HepG2 (cell line): ENCODE measurements around the gene PRKAG3. TPM values are rescaled to one million over a fixed set of nuclear protein-coding genes. Genes with fewer than 3 reads are reported as not detected.

Experiments used
- ATAC-seq: fragments of 200-7000 bp; cut with Tn5 transposase; 3 replicates; pipeline ENCODE4 v1.9.1; 2020; ENCODE audit warnings: mild to moderate bottlenecking, moderate library complexity
- BruUV-seq: library from RNA; stranded (reverse); fragments of 400-500 nt; replicated peaks from 2 replicates; lab custom pipeline; 2021; lab: Mats Ljungman, UMichigan
- CTCF ChIA-PET: fragments of 300-600 bp; formaldehyde crosslinking; extraction: SDS; loops from one replicate; lab custom pipeline; 2021; ENCODE audit warnings: low total read pairs, inconsistent platforms, low intra/inter-chr PET ratio; lab: Yijun Ruan, JAX
- POLR2A ChIA-PET: fragments of 350-600 bp; sonication (Branson Sonifier 250); formaldehyde crosslinking; loops from one replicate; lab custom pipeline; 2020; ENCODE audit warnings: antibody characterized with exemption, inconsistent platforms; lab: Yijun Ruan, JAX
- DNase-seq: peaks from one replicate; pipeline ENCODE4 v3.0.0-alpha.2; 2015; ENCODE audit warnings: low spot score
- FAIRE-seq: peaks from 3 replicates; lab custom pipeline; 2011; peaks lifted over from hg19 to GRCh38; lab: Jason Lieb, UNC
- H2AFZ ChIP-seq: one replicate; pipeline ENCODE4 v1.6.1; 2011; ENCODE audit warnings: low read length, inconsistent platforms
- H3K27ac ChIP-seq: fragments of 300-600 bp; 3 replicates; pipeline ENCODE4 v1.8.0; 2011; ENCODE audit warnings: mixed run types, mild to moderate bottlenecking, mixed read lengths, low read length, inconsistent platforms; ENCODE audit not compliant: insufficient read depth; ENCODE audit errors: extremely low read length
- H3K27me3 ChIP-seq, 2 experiments: fragments of 200-600 bp in 1 of 2; 2 replicates in 1 of 2; 3 replicates in 1 of 2; pipeline versions ENCODE4 v1.6.0 to v1.8.0; 2011; ENCODE audit warnings: low read length in 2 of 2, mild to moderate bottlenecking in 2 of 2, moderate library complexity in 2 of 2, inconsistent platforms in 1 of 2; ENCODE audit not compliant: insufficient read depth in 2 of 2, control insufficient read depth in 1 of 2
- H3K36me3 ChIP-seq, 2 experiments: fragments of 200-600 bp in 1 of 2; replicated peaks in 1 of 2; 2 replicates in 1 of 2; 3 replicates in 1 of 2; pipeline versions ENCODE4 v1.5.1 to v1.8.0; 2011; ENCODE audit warnings: low read length in 2 of 2, inconsistent platforms in 1 of 2; ENCODE audit not compliant: insufficient read depth in 2 of 2, control insufficient read depth in 1 of 2
- H3K4me1 ChIP-seq: 2 replicates; pipeline ENCODE4 v1.5.1; 2012; ENCODE audit warnings: low read length, inconsistent platforms; ENCODE audit not compliant: insufficient read depth
- H3K4me2 ChIP-seq: 2 replicates; pipeline ENCODE4 v1.6.0; 2011; ENCODE audit warnings: low read depth, low read length, inconsistent platforms
- H3K4me3 ChIP-seq, 3 experiments: fragments of 200-600 bp in 1 of 3; sonication (generic), shearing (Covaris generic) in 1 of 3; replicated peaks in 1 of 3; 2 replicates each; pipeline ENCODE4 v1.5.1; 2011 to 2016; ENCODE audit warnings: low read length in 3 of 3, inconsistent platforms in 2 of 3, low read depth in 2 of 3, mild to moderate bottlenecking in 2 of 3, control low read depth in 1 of 3, mixed read lengths in 1 of 3; ENCODE audit not compliant: insufficient read depth in 1 of 3
- H3K79me2 ChIP-seq: one replicate; pipeline ENCODE4 v1.6.1; 2011; ENCODE audit warnings: low read length, inconsistent platforms; ENCODE audit not compliant: insufficient read depth
- H3K9ac ChIP-seq: 2 replicates; pipeline ENCODE4 v1.6.0; 2011; ENCODE audit warnings: mild to moderate bottlenecking, low read depth, low read length, inconsistent platforms; ENCODE audit not compliant: insufficient read depth
- H3K9me3 ChIP-seq: 2 replicates; pipeline ENCODE4 v1.5.1; 2012; ENCODE audit warnings: mild to moderate bottlenecking, low read length
- H4K20me1 ChIP-seq: 2 replicates; pipeline ENCODE4 v1.6.0; 2011; ENCODE audit warnings: inconsistent platforms, mild to moderate bottlenecking, low read length, moderate library complexity; ENCODE audit not compliant: insufficient read depth
- AGO2 ChIP-seq: fragments of 200-400 bp; formaldehyde crosslinking; optimal IDR thresholded peaks from 2 replicates; pipeline ENCODE3; 2017; ENCODE audit warnings: mild to moderate bottlenecking, low read depth, low read length, moderate library complexity
- BCL6 ChIP-seq: IDR thresholded peaks from 2 replicates; pipeline ENCODE4 v1.6.1; 2016; ENCODE audit warnings: missing genetic modification reagents, missing compliant biosample characterization
- FIP1L1 ChIP-seq: fragments of 200-400 bp; formaldehyde crosslinking; IDR thresholded peaks from 2 replicates; pipeline ENCODE4 v1.6.1; 2018; ENCODE audit warnings: low read depth, mild to moderate bottlenecking, low read length, moderate library complexity, borderline replicate concordance; ENCODE audit not compliant: insufficient read depth
- GABPA ChIP-seq, 2 experiments: IDR thresholded peaks; 2 replicates each; pipeline ENCODE4 v1.6.1; 2011 to 2016; ENCODE audit warnings: low read depth in 2 of 2, low read length in 1 of 2, missing biosample characterization in 1 of 2, missing genetic modification characterization in 1 of 2
- HDAC2 ChIP-seq: sonication (generic); formaldehyde crosslinking; IDR thresholded peaks from 2 replicates; pipeline ENCODE4 v1.4.0; 2020; ENCODE audit warnings: missing genetic modification reagents
- HNRNPH1 ChIP-seq: fragments of 200-400 bp; formaldehyde crosslinking; optimal IDR thresholded peaks from 2 replicates; pipeline ENCODE3; 2017; ENCODE audit warnings: mild to moderate bottlenecking, low read depth, low read length
- MTF2 ChIP-seq: sonication (generic); formaldehyde crosslinking; IDR thresholded peaks from 2 replicates; pipeline ENCODE4 v1.5.0; 2020; ENCODE audit warnings: missing genetic modification reagents, borderline replicate concordance
- TERF1 ChIP-seq: sonication (generic); formaldehyde crosslinking; IDR thresholded peaks from 2 replicates; pipeline ENCODE4 v1.8.0; 2022; ENCODE audit warnings: mild to moderate bottlenecking, missing genetic modification reagents, moderate library complexity
- USF2 ChIP-seq, 2 experiments: sonication (generic) in 1 of 2; formaldehyde crosslinking in 1 of 2; IDR thresholded peaks; 2 replicates each; pipeline versions ENCODE4 v1.5.1 to v1.6.1; 2011 to 2020; ENCODE audit warnings: borderline replicate concordance in 1 of 2, low read depth in 1 of 2, low read length in 1 of 2, mild to moderate bottlenecking in 1 of 2, missing genetic modification reagents in 1 of 2, moderate library complexity in 1 of 2
- ZBTB20 ChIP-seq: sonication (generic); formaldehyde crosslinking; IDR thresholded peaks from 2 replicates; pipeline ENCODE4 v1.8.1; 2023; ENCODE audit warnings: missing genetic modification reagents, low read depth, mild to moderate bottlenecking, borderline replicate concordance
- ZBTB46 ChIP-seq: sonication (generic); formaldehyde crosslinking; IDR thresholded peaks from 2 replicates; pipeline ENCODE4 v1.4.0; 2020; ENCODE audit warnings: mild to moderate bottlenecking, missing genetic modification reagents, borderline replicate concordance
- ZIK1 ChIP-seq: sonication (generic); formaldehyde crosslinking; IDR thresholded peaks from 2 replicates; pipeline ENCODE4 v1.5.0; 2020; ENCODE audit warnings: mild to moderate bottlenecking, low read depth, missing genetic modification reagents, borderline replicate concordance
- ZNF10 ChIP-seq: sonication (generic); formaldehyde crosslinking; IDR thresholded peaks from 2 replicates; pipeline ENCODE4 v1.4.0; 2020; ENCODE audit warnings: mild to moderate bottlenecking, low read depth, missing genetic modification reagents, borderline replicate concordance
- ZNF317 ChIP-seq: sonication (generic); formaldehyde crosslinking; IDR thresholded peaks from 2 replicates; pipeline ENCODE4 v1.5.0; 2020; ENCODE audit warnings: mild to moderate bottlenecking, missing genetic modification reagents
- ZNF333 ChIP-seq: sonication (generic); formaldehyde crosslinking; IDR thresholded peaks from 2 replicates; pipeline ENCODE4 v1.4.0; 2020; ENCODE audit warnings: mild to moderate bottlenecking, missing genetic modification reagents, borderline replicate concordance
- ZNF367 ChIP-seq: sonication (generic); formaldehyde crosslinking; IDR thresholded peaks from 2 replicates; pipeline ENCODE4 v1.4.0; 2020; ENCODE audit warnings: missing genetic modification reagents, borderline replicate concordance
- ZNF614 ChIP-seq: IDR thresholded peaks from 2 replicates; pipeline ENCODE4 v1.6.1; 2018; ENCODE audit warnings: missing biosample characterization, missing genetic modification reagents, inconsistent platforms, borderline replicate concordance
- ZNF883 ChIP-seq: sonication (generic); formaldehyde crosslinking; IDR thresholded peaks from 2 replicates; pipeline ENCODE4 v1.5.1; 2020; ENCODE audit warnings: mild to moderate bottlenecking, missing genetic modification reagents; ENCODE audit errors: not compliant biosample characterization
- WGBS: methylation state at CpG from one replicate; pipeline ENCODE4 v1.1.6; 2017; ENCODE audit warnings: low lambda C conversion rate; 5-methylcytosine and 5-hydroxymethylcytosine counted together
- in situ Hi-C: cut with HindIII; loops from 2 replicates; pipeline ENCODE4 v1.10.0; 2017; ENCODE audit warnings: low pct_unique_long_range_greater_than_20kb; ENCODE audit not compliant: extremely low pct_ligation_motif_present
- intact Hi-C: fragments of 100-400 bp; cut with micrococcal nuclease; formaldehyde crosslinking; loops from one replicate; pipeline ENCODE4 v1.10.0; 2022; ENCODE audit not compliant: unreplicated experiment
- polyA plus RNA-seq, 8 experiments: library from polyadenylated mRNA; depleted of rRNA in 3 of 8; stranded (reverse) in 7 of 8; unstranded in 1 of 8; fragments of >200 nt; fragmentation: Illumina TruSeq in 4 of 8; extraction: Trizol in 4 of 8; gene quantifications; 2 replicates each; pipeline versions ENCODE4 v1.2.1 to v1.2.3, GENCODE V29; 2011 to 2016; ENCODE audit warnings: low read depth in 4 of 8, missing spikeins in 1 of 8, mixed read lengths in 1 of 8; ENCODE audit not compliant: insufficient read depth in 1 of 8
- total RNA-seq, 5 experiments: library from RNA; depleted of rRNA; stranded (reverse); fragments of >200 nt; fragmentation: Illumina TruSeq; extraction: Trizol; gene quantifications; 2 replicates each; pipeline ENCODE4 v1.2.3, GENCODE V29; 2016; ENCODE audit warnings: low read depth in 1 of 5

The PRKAG3 gene
- total and polyA plus RNA-seq, 2 of the 13 experiments (the other 11 are each of a cell fraction or from before 2014, with no cell fraction given) = not detected

- Histone ChIP-seq H3K9ac (no peak overlapping the region), H3K4me3 (no peak overlapping the region), H3K27ac (no peak overlapping the region), H3K4me1 (peaks cover 37% of the 10 kb centered on the region), H4K20me1 (no peaks in the 10 kb centered on the region; the same call in 1 of the 2 replicates), H3K9me3 (no peaks in the 10 kb centered on the region), H3K27me3 (peaks cover 18 to 90% of the 10 kb centered on the region in 2 experiments), H3K4me2 (no peak overlapping the region), H3K79me2 (no peaks in the 10 kb centered on the region), H2AFZ (no peak overlapping the region), H3K36me3 (no peaks in the 10 kb centered on the region)
- CTCF ChIA-PET = no interaction called here
- WGBS = 7% methylated on average over 10 of the region's 10 CpGs
- intact Hi-C loops = no loop called here
- POLR2A ChIA-PET = no interaction called here
- BruUV-seq = no TSS peak
- in situ Hi-C loops = no loop called here
- no peak for ATAC-seq
- no peak for DNase-seq
- FAIRE-seq = no peak
- no peak for TF ChIP-seq ZBTB46
- TF ChIP-seq ZNF367 (CRISPR knock-in tag) = no peak
- TF ChIP-seq ZIK1 (CRISPR knock-in tag) = no peak
- TF ChIP-seq HDAC2 (CRISPR knock-in tag) = no peak
- TF ChIP-seq MTF2 = no peak
- no peak for TF ChIP-seq GABPA (IDR thresholded peaks at IDR 0.05; ENCODE audit: low read depth, low read length)
- TF ChIP-seq GABPA (CRISPR knock-in tag; IDR thresholded peaks at IDR 0.05; ENCODE audit: low read depth) = no peak
- TF ChIP-seq TERF1 (CRISPR knock-in tag) = no peak
- TF ChIP-seq ZBTB20 (CRISPR knock-in tag) = no peak
- TF ChIP-seq AGO2 = no peak
- no peak for TF ChIP-seq BCL6 (CRISPR knock-in tag)
- no peak for TF ChIP-seq FIP1L1
- TF ChIP-seq USF2 (IDR thresholded peaks at IDR 0.05; ENCODE audit: low read depth, low read length) = no peak
- no peak for TF ChIP-seq USF2 (CRISPR knock-in tag; IDR thresholded peaks at IDR 0.05; ENCODE audit: borderline replicate concordance)
- TF ChIP-seq ZNF333 = no peak
- no peak for TF ChIP-seq ZNF10 (CRISPR knock-in tag)
- TF ChIP-seq ZNF317 (CRISPR knock-in tag) = no peak
- no peak for TF ChIP-seq ZNF883 (CRISPR knock-in tag)
- no peak for TF ChIP-seq ZNF614 (CRISPR knock-in tag)
- TF ChIP-seq HNRNPH1 = no peak
Measured at GRCh38 chr2:218857371-218858137, 26.0 kb upstream of the PRKAG3 start.
